ENCODE data around the gene TIMM50.

DNA sequence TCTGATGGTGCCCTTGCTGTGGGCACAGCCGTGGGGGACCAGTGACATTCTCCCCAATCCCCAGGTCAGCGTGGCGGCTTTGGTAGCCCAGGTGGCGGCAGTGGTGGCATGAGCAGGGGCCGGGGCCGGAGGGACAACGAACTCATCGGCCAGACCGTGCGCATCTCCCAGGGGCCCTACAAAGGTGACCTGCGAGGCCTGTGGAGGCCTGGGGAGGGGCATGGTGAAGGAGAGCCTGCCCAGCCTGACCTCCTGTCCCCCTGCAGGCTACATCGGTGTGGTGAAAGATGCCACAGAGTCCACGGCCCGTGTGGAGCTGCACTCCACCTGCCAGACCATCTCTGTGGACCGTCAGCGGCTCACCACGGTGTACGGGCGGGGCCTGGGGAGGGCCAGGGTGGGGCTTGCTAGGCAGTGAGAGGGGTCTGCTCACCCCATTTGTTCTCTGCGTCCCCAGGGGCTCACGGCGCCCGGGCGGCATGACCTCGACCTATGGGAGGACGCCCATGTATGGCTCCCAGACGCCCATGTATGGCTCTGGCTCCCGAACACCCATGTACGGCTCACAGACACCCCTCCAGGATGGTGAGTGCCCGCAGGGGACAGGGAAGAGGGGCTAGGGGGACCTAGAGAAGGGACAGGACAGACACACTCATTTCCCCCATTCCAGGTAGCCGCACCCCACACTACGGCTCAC lies 7.7 kb upstream of the TIMM50 start:
- TF ChIP-seq CTCF (IDR thresholded peaks at IDR 0.05; ENCODE audit: insufficient read depth, low read depth, low read length) (no peak), EZH2 (IDR thresholded peaks at IDR 0.05; ENCODE audit: insufficient read depth, low read length) (no peak)

All from astrocyte (in vitro differentiated cells and primary cell).